HCT116 (cell line): ENCODE measurements around the gene FTSJ1. TPM values are rescaled to one million over a fixed set of nuclear protein-coding genes. Genes with fewer than 3 reads are reported as not detected.

ENCODE experiments used
- ATAC-seq: fragments of 200-7000 bp; cut with Tn5 transposase; 2 replicates; pipeline ENCODE4 v1.9.1; 2020; ENCODE audit warnings: mild to moderate bottlenecking, moderate library complexity
- BruUV-seq: library from RNA; stranded (reverse); fragments of 400-500 nt; replicated peaks from 2 replicates; lab custom pipeline; 2021; lab: Mats Ljungman, UMichigan
- CTCF ChIA-PET: fragments of 300-600 bp; sonication (Branson Sonifier 250); formaldehyde crosslinking; loops from one replicate; lab custom pipeline; 2021; ENCODE audit warnings: antibody characterized with exemption; lab: Charles Lee
- POLR2A ChIA-PET: fragments of 300-600, 350-600 bp; sonication (Branson Sonifier 250); formaldehyde crosslinking; loops from one replicate; lab custom pipeline; 2021; ENCODE audit warnings: antibody characterized with exemption; lab: Charles Lee
- RAD21 ChIA-PET, 2 experiments: fragments of 300-600 bp; sonication (Branson Sonifier 250); formaldehyde crosslinking; loops; one replicate each; lab custom pipeline; 2023; ENCODE audit warnings: low total read pairs in 2 of 2; ENCODE audit not compliant: uncharacterized antibody in 2 of 2, unreplicated experiment in 2 of 2, low non-redundant PET in 1 of 2; lab: Charles Lee
- DNase-seq: peaks from one replicate; pipeline ENCODE4 v3.0.0-alpha.2; 2010; ENCODE audit warnings: low read depth, low spot score
- H2AFZ ChIP-seq: fragments of 200-600 bp; shearing (Covaris generic), sonication (generic); 2 replicates; pipeline ENCODE4 v1.6.1; 2017; ENCODE audit warnings: low read depth, mixed run types, mixed read lengths, antibody characterized with exemption, low read length; ENCODE audit not compliant: poor library complexity, severe bottlenecking
- H3K27ac ChIP-seq: 2 replicates; pipeline ENCODE4 v1.5.1; 2012; ENCODE audit warnings: low read depth, low read length
- H3K27me3 ChIP-seq: fragments of 200-600 bp; sonication (generic); 2 replicates; pipeline ENCODE4 v1.6.1; 2016; ENCODE audit warnings: mixed run types, low read length, mixed read lengths; ENCODE audit not compliant: insufficient read depth
- H3K36me3 ChIP-seq, 2 experiments: fragments of 200-500 bp in 1 of 2; fragments of 200-600 bp in 1 of 2; sonication (Bioruptor generic) in 1 of 2; sonication (generic) in 1 of 2; 2 replicates each; pipeline versions ENCODE4 v1.5.1 to v1.6.1; 2014 to 2016; ENCODE audit warnings: low read length in 2 of 2, inconsistent platforms in 1 of 2, mixed read lengths in 1 of 2, mixed run types in 1 of 2; ENCODE audit not compliant: insufficient read depth in 2 of 2, control insufficient read depth in 1 of 2
- H3K4me1 ChIP-seq, 2 experiments: fragments of 200-600 bp in 1 of 2; sonication (generic) in 1 of 2; 2 replicates each; pipeline versions ENCODE4 v1.5.1 to v1.6.1; 2012 to 2017; ENCODE audit warnings: low read length in 2 of 2, inconsistent platforms in 1 of 2, mild to moderate bottlenecking in 1 of 2, mixed read lengths in 1 of 2, mixed run types in 1 of 2, moderate library complexity in 1 of 2; ENCODE audit not compliant: insufficient read depth in 2 of 2, control insufficient read depth in 1 of 2
- H3K4me2 ChIP-seq: fragments of 200-600 bp; sonication (generic); 2 replicates; pipeline ENCODE4 v1.6.1; 2017; ENCODE audit warnings: mixed run types, low read length, mixed read lengths
- H3K4me3 ChIP-seq, 2 experiments: fragments of 200-600 bp in 1 of 2; sonication (generic) in 1 of 2; replicated peaks in 1 of 2; 2 replicates each; pipeline ENCODE4 v1.5.1; 2011 to 2016; ENCODE audit warnings: low read length in 2 of 2, control low read depth in 1 of 2, low read depth in 1 of 2, mild to moderate bottlenecking in 1 of 2, mixed read lengths in 1 of 2, mixed run types in 1 of 2
- H3K79me2 ChIP-seq: fragments of 200-600 bp; sonication (generic); 2 replicates; pipeline ENCODE4 v1.6.1; 2017; ENCODE audit warnings: mild to moderate bottlenecking, mixed run types, low read length, moderate library complexity, mixed read lengths; ENCODE audit not compliant: insufficient read depth
- H3K9ac ChIP-seq: fragments of 200-600 bp; sonication (generic); 2 replicates; pipeline ENCODE4 v1.6.1; 2016; ENCODE audit warnings: low read length, mixed read lengths
- H3K9me2 ChIP-seq: fragments of 200-600 bp; sonication (generic), shearing (Covaris generic); 2 replicates; pipeline ENCODE4 v1.6.1; 2017; ENCODE audit warnings: mixed run types, mild to moderate bottlenecking, moderate library complexity; ENCODE audit not compliant: insufficient read depth
- H3K9me3 ChIP-seq, 2 experiments: fragments of 200-500 bp in 1 of 2; fragments of 200-600 bp in 1 of 2; sonication (Bioruptor generic) in 1 of 2; sonication (generic) in 1 of 2; 2 replicates each; pipeline ENCODE4 v1.6.1; 2014 to 2017; ENCODE audit warnings: low read length in 2 of 2, mixed read lengths in 2 of 2, inconsistent platforms in 1 of 2, low read depth in 1 of 2, mild to moderate bottlenecking in 1 of 2, mixed run types in 1 of 2, moderate library complexity in 1 of 2; ENCODE audit not compliant: control insufficient read depth in 1 of 2, insufficient read depth in 1 of 2
- H4K20me1 ChIP-seq: fragments of 200-600 bp; sonication (generic), shearing (Covaris generic); 2 replicates; pipeline ENCODE4 v1.6.1; 2017; ENCODE audit warnings: mixed run types, mild to moderate bottlenecking, moderate library complexity; ENCODE audit not compliant: insufficient read depth
- ATF3 ChIP-seq: IDR thresholded peaks from 2 replicates; pipeline ENCODE4 v1.6.1; 2012
- CBX3 ChIP-seq: IDR thresholded peaks from 2 replicates; pipeline ENCODE4 v1.6.1; 2012; ENCODE audit warnings: low read depth
- CEBPB ChIP-seq: IDR thresholded peaks from 2 replicates; pipeline ENCODE4 v1.6.1; 2012; ENCODE audit warnings: low read depth
- EGR1 ChIP-seq: IDR thresholded peaks from 2 replicates; pipeline ENCODE4 v1.6.1; 2012; ENCODE audit warnings: low read depth
- ELF1 ChIP-seq: IDR thresholded peaks from 2 replicates; pipeline ENCODE4 v1.6.1; 2012; ENCODE audit warnings: low read depth, borderline replicate concordance
- FOSL1 ChIP-seq: IDR thresholded peaks from 2 replicates; pipeline ENCODE4 v1.6.1; 2012; ENCODE audit warnings: low read depth
- POLR2A ChIP-seq: IDR thresholded peaks from 2 replicates; pipeline ENCODE4 v1.7.0; 2011; ENCODE audit warnings: borderline replicate concordance; ENCODE audit not compliant: insufficient read depth, insufficient read length; ENCODE audit errors: extremely low read depth
- POLR2AphosphoS5 ChIP-seq: IDR thresholded peaks from 2 replicates; pipeline ENCODE4 v1.6.1; 2011; ENCODE audit warnings: mild to moderate bottlenecking, low read depth, low read length, moderate library complexity
- RAD21 ChIP-seq: IDR thresholded peaks from 2 replicates; pipeline ENCODE4 v1.6.1; 2012; ENCODE audit warnings: low read depth, mild to moderate bottlenecking
- TCF7L2 ChIP-seq: IDR thresholded peaks from 2 replicates; pipeline ENCODE4 v1.7.0; 2011; ENCODE audit warnings: borderline replicate concordance, inconsistent platforms; ENCODE audit not compliant: insufficient read depth, insufficient read length; ENCODE audit errors: extremely low read depth
- YY1 ChIP-seq: IDR thresholded peaks from 2 replicates; pipeline ENCODE4 v1.6.1; 2011; ENCODE audit warnings: low read length, low read depth, moderate library complexity, mild to moderate bottlenecking; ENCODE audit not compliant: insufficient replicate concordance; ENCODE audit errors: extremely low read depth
- ZBTB33 ChIP-seq: IDR thresholded peaks from 2 replicates; pipeline ENCODE4 v1.6.1; 2011; ENCODE audit warnings: mild to moderate bottlenecking, low read length, moderate library complexity; ENCODE audit not compliant: insufficient replicate concordance; ENCODE audit errors: extremely low read depth
- intact Hi-C: fragments of 100-400 bp; cut with micrococcal nuclease; formaldehyde crosslinking; loops from 2 replicates; pipeline ENCODE4 v1.10.0; 2022
- total RNA-seq: library from RNA; stranded (reverse); gene quantifications from one replicate; pipeline ENCODE4 v1.2.1, GENCODE V29; 2021; ENCODE audit not compliant: unreplicated experiment
- TF ChIP-seq, protein P1 (sequence below): IDR thresholded peaks from 2 replicates; pipeline ENCODE4 v1.6.1; 2012; ENCODE audit warnings: low read depth
- TF ChIP-seq, protein P2 (sequence below): IDR thresholded peaks from 2 replicates; pipeline ENCODE4 v1.6.1; 2012

Gene FTSJ1
- total RNA-seq, 1 experiment from 2014 or later, result 64.9 TPM

GRCh38 chrX:48451708-48452107 is 24.3 kb upstream of the FTSJ1 start:
- H3K9me3 ChIP-seq, result no peaks in the 10 kb centered on the region
- no peak overlapping the region for H2AFZ ChIP-seq
- intact Hi-C loops, result no loop called here
- no peaks in the 10 kb centered on the region for H4K20me1 ChIP-seq
- ATAC-seq (no peak), DNase-seq (no peak)
- H3K27me3 ChIP-seq, result no peaks in the 10 kb centered on the region
- no peak overlapping the region for H3K9ac ChIP-seq
- H3K79me2 ChIP-seq, result no peaks in the 10 kb centered on the region
- CTCF ChIA-PET, result no interaction called here
- H3K27ac ChIP-seq, result no peak overlapping the region
- H3K4me3 ChIP-seq, result no peak overlapping the region
- no peak overlapping the region for H3K4me2 ChIP-seq
- no peaks in the 10 kb centered on the region for H3K4me1 ChIP-seq
- BruUV-seq, result no TSS peak
- TF ChIP-seq ELF1 (no peak), ZBTB33 (no peak), EGR1 (no peak), YY1 (no peak), RAD21 (no peak), CEBPB (no peak), TCF7L2 (no peak), FOSL1 (no peak), CBX3 (no peak), ATF3 (no peak), POLR2AphosphoS5 (no peak), POLR2A (no peak)
- TF ChIP-seq, protein P1, sequence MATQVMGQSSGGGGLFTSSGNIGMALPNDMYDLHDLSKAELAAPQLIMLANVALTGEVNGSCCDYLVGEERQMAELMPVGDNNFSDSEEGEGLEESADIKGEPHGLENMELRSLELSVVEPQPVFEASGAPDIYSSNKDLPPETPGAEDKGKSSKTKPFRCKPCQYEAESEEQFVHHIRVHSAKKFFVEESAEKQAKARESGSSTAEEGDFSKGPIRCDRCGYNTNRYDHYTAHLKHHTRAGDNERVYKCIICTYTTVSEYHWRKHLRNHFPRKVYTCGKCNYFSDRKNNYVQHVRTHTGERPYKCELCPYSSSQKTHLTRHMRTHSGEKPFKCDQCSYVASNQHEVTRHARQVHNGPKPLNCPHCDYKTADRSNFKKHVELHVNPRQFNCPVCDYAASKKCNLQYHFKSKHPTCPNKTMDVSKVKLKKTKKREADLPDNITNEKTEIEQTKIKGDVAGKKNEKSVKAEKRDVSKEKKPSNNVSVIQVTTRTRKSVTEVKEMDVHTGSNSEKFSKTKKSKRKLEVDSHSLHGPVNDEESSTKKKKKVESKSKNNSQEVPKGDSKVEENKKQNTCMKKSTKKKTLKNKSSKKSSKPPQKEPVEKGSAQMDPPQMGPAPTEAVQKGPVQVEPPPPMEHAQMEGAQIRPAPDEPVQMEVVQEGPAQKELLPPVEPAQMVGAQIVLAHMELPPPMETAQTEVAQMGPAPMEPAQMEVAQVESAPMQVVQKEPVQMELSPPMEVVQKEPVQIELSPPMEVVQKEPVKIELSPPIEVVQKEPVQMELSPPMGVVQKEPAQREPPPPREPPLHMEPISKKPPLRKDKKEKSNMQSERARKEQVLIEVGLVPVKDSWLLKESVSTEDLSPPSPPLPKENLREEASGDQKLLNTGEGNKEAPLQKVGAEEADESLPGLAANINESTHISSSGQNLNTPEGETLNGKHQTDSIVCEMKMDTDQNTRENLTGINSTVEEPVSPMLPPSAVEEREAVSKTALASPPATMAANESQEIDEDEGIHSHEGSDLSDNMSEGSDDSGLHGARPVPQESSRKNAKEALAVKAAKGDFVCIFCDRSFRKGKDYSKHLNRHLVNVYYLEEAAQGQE, result no peak
- TF ChIP-seq, protein P2, sequence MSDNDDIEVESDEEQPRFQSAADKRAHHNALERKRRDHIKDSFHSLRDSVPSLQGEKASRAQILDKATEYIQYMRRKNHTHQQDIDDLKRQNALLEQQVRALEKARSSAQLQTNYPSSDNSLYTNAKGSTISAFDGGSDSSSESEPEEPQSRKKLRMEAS, result no peak
- RAD21 ChIA-PET, result no interaction called here
- H3K36me3 ChIP-seq, result no peaks in the 10 kb centered on the region
- POLR2A ChIA-PET, result no interaction called here
- no peaks in the 10 kb centered on the region for H3K9me2 ChIP-seq
